Measurements from ENCODE around the gene FTO. TPM values are rescaled to one million over a fixed set of nuclear protein-coding genes. Genes with fewer than 3 reads are reported as not detected.

FTO gene
- polyA plus RNA-seq, 3 donors: 16.8 to 51.0 (median 37.7) TPM

- peaks cover 0 to 1% (median 0%) of the 10 kb centered on the region in 3 donors for H3K27me3 Mint-ChIP-seq (ENCODE audit: low read depth in 3 of 3)
- no peaks in the 10 kb centered on the region for H3K79me2 ChIP-seq (ENCODE audit: insufficient read depth, low read length)
- H3K27ac Mint-ChIP-seq: no peak overlapping the region
- DNase-seq: no peak
- H3K36me3 ChIP-seq (replicated peaks in 1 of 2; ENCODE audit: control insufficient read depth in 1 of 2, insufficient read depth in 2 of 2, low read length in 2 of 2): no peaks in the 10 kb centered on the region
- no peaks in the 10 kb centered on the region for H4K20me1 ChIP-seq (ENCODE audit: insufficient read depth, low read length)
- no peak overlapping the region for H3K27ac ChIP-seq (ENCODE audit: low read depth in 1 of 2, low read length in 2 of 2)
- H3K27me3 ChIP-seq (ENCODE audit: control insufficient read depth in 2 of 2, insufficient read depth in 2 of 2, low read length in 2 of 2): no peaks in the 10 kb centered on the region
- H3K4me3 Mint-ChIP-seq: no peak overlapping the region
- no CpG with 5 or more reads among the region's 6 CpGs for WGBS (ENCODE audit: insufficient coverage)
- no peak overlapping the region for H3K4me3 ChIP-seq (replicated peaks in 1 of 3; ENCODE audit: low read depth in 2 of 3, low read length in 3 of 3)
- TF ChIP-seq, protein P1, sequence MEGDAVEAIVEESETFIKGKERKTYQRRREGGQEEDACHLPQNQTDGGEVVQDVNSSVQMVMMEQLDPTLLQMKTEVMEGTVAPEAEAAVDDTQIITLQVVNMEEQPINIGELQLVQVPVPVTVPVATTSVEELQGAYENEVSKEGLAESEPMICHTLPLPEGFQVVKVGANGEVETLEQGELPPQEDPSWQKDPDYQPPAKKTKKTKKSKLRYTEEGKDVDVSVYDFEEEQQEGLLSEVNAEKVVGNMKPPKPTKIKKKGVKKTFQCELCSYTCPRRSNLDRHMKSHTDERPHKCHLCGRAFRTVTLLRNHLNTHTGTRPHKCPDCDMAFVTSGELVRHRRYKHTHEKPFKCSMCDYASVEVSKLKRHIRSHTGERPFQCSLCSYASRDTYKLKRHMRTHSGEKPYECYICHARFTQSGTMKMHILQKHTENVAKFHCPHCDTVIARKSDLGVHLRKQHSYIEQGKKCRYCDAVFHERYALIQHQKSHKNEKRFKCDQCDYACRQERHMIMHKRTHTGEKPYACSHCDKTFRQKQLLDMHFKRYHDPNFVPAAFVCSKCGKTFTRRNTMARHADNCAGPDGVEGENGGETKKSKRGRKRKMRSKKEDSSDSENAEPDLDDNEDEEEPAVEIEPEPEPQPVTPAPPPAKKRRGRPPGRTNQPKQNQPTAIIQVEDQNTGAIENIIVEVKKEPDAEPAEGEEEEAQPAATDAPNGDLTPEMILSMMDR (IDR thresholded peaks at IDR 0.05): no peak
- no peak overlapping the region for H3K4me2 ChIP-seq (replicated peaks; ENCODE audit: extremely low read depth, low read length, poor library complexity, severe bottlenecking)
- H3K4me1 Mint-ChIP-seq: peaks cover 25% of the 10 kb centered on the region
- no peaks in the 10 kb centered on the region for H3K9me3 Mint-ChIP-seq
- peaks cover 9 to 18% of the 10 kb centered on the region in 2 donors for H3K4me1 ChIP-seq (ENCODE audit: control insufficient read depth in 1 of 2, insufficient read depth in 2 of 2, low read length in 2 of 2)
- no peak overlapping the region for H2AFZ ChIP-seq (ENCODE audit: insufficient read depth, low read depth, low read length, poor library complexity, severe bottlenecking)
- H3K36me3 Mint-ChIP-seq: no peaks in the 10 kb centered on the region
- intact Hi-C loops (cut with micrococcal nuclease): loop anchor here in 1 of 2 donors (10.0 kb wide), 1 partner anchor 1755 kb away; no protein-coding TSS in a partner anchor
- no peak overlapping the region for H3K9ac ChIP-seq (ENCODE audit: insufficient read depth, low read length, poor library complexity, severe bottlenecking)
- no peaks in the 10 kb centered on the region for H3K9me3 ChIP-seq (replicated peaks in 1 of 2; ENCODE audit: control insufficient read depth in 1 of 2, insufficient read depth in 1 of 2, low read length in 2 of 2)
These were observed 245.9 kb downstream of the FTO start for GRCh38 chr16:53949715-53950410.

GRCh38 chr16:53950677-53951076 is 246.7 kb downstream of the FTO start:
- TF ChIP-seq, protein P1 (IDR thresholded peaks at IDR 0.05): no peak
- H3K9me3 ChIP-seq (replicated peaks in 1 of 2; ENCODE audit: control insufficient read depth in 1 of 2, insufficient read depth in 1 of 2, low read length in 2 of 2): no peaks in the 10 kb centered on the region
- no CpG with 5 or more reads among the region's 5 CpGs for WGBS (ENCODE audit: insufficient coverage)
- H3K4me2 ChIP-seq (replicated peaks; ENCODE audit: extremely low read depth, low read length, poor library complexity, severe bottlenecking): no peak overlapping the region
- no peak overlapping the region for H3K27ac ChIP-seq (ENCODE audit: low read depth in 1 of 2, low read length in 2 of 2)
- H4K20me1 ChIP-seq (ENCODE audit: insufficient read depth, low read length): no peaks in the 10 kb centered on the region
- H3K27me3 ChIP-seq (ENCODE audit: control insufficient read depth in 2 of 2, insufficient read depth in 2 of 2, low read length in 2 of 2): no peaks in the 10 kb centered on the region
- Mint-ChIP-seq H3K9me3 (no peaks in the 10 kb centered on the region), H3K4me3 (no peak overlapping the region), H3K27me3 (ENCODE audit: low read depth in 3 of 3) (peaks cover 0 to 1% (median 0%) of the 10 kb centered on the region in 3 donors), H3K27ac (no peak overlapping the region), H3K4me1 (peaks cover 28% of the 10 kb centered on the region), H3K36me3 (no peaks in the 10 kb centered on the region)
- intact Hi-C loops (cut with micrococcal nuclease): no loop called here
- H3K4me1 ChIP-seq (ENCODE audit: control insufficient read depth in 1 of 2, insufficient read depth in 2 of 2, low read length in 2 of 2): peaks cover 9 to 18% of the 10 kb centered on the region in 2 donors
- no peak overlapping the region for H2AFZ ChIP-seq (ENCODE audit: insufficient read depth, low read depth, low read length, poor library complexity, severe bottlenecking)
- H3K9ac ChIP-seq (ENCODE audit: insufficient read depth, low read length, poor library complexity, severe bottlenecking): no peak overlapping the region
- H3K4me3 ChIP-seq (replicated peaks in 1 of 3; ENCODE audit: low read depth in 2 of 3, low read length in 3 of 3): no peak overlapping the region
- no peak for DNase-seq
- H3K79me2 ChIP-seq (ENCODE audit: insufficient read depth, low read length): no peaks in the 10 kb centered on the region
- no peaks in the 10 kb centered on the region for H3K36me3 ChIP-seq (replicated peaks in 1 of 2; ENCODE audit: control insufficient read depth in 1 of 2, insufficient read depth in 2 of 2, low read length in 2 of 2)

Data from CD14-positive monocyte (primary cell).